IPS-NIHi11 (cell line): Measurements from ENCODE around the gene ZNF285.
"Not testable (repeated sequence)": the region's sequence is repeated elsewhere in the genome, so short reads cannot be mapped to it uniquely, and the experiment has no call there.

Source experiments
- DNase-seq: peaks from one replicate; pipeline ENCODE4 v3.0.0; 2012; ENCODE audit warnings: mixed read lengths, low spot score

Gene ZNF285

GRCh38 chr19:44401139-44402115 lies at the start of gene ZNF285:
Gene ZNF285, minus strand, starts transcription at chr19:44401608. Its CDS starts 4,395 bp downstream, at chr19:44397213.
- peak; percentile 97 for DNase-seq

DNA sequence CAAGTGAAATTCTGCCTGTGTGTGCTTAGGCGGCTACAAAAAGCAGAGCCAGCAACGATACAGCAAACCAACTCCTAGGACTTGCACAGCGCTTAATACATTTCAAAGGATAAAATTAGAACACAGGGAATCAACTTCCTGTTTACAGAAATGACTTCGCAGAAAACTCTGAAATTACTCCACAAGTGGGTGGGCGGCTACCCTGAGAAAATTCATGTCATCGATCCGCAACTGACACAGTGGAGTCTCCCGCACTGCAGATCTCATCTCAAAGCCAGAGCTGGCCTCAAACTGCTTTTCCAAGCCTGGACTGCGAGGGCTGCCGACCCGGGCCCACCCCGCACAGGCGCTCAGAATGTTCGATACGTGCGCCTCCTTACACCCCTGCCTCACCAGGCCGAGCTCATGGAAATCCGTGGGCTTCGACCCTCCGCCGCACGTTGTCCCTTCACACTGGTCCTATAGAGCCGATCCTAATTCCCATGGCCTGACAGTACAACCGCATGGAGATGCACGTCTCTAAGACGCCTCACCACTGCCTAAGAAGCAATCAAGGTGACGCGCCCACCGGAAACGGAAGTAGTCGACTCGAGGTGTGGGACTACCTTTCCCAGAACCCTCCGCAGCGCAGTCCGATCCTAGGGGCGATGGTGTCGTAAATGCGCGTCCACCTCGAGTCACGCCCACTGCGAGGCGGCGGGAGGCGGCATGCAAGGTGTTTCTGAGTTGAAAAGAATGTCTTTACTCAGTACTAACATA lies 46.7 kb upstream of the ZNF285 start, which contains the start of gene ZNF229:
Gene ZNF229 (minus strand): TSS at position 557 of the 759 bp plus-strand sequence. CDS start 5,625 bp downstream, outside the sequence.
- DNase-seq: peak; percentile 87

DNA sequence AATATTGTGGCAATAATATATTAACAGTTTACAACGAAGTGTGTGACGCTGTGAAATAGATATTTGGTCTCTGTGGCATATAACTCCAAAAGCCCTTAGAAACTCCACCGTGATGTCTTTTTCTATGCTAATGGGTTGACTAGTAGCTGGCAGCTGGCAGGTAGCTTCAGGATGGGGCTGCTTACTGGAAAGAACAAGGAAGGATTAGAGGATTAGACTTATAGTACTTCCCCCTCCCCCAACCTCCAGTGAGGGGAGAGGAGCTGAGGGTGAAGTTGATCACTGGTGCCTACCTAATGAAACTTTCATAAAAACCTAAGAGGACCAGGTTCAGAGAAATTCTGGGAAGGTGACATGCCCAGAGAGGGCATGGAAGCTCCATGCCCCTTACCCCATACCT lies 37.0 kb upstream of the ZNF285 start:
- no peak for DNase-seq

DNA sequence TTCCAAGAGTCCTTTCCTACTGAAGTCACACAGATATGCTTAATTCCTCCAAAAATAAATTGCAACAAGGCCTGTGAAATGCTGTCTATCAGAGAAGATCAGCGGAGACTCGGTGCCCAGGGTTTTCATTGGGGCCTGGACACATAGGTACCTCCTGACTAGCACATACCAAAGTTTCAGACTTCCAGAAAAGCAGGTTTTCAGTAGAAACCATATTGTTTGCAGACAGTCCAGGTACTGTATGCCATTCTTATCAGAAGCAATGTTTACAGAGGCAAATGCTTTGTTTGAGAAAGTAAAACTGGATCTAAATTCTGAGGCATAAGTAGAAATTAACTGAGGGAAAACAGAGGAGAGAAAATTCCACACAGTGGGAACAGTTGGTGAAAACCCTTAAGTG lies 34.0 kb upstream of the ZNF285 start:
- no peak for DNase-seq

GRCh38 chr19:44430956-44431355 lies 29.5 kb upstream of the ZNF285 start:
- no peak for DNase-seq

DNA sequence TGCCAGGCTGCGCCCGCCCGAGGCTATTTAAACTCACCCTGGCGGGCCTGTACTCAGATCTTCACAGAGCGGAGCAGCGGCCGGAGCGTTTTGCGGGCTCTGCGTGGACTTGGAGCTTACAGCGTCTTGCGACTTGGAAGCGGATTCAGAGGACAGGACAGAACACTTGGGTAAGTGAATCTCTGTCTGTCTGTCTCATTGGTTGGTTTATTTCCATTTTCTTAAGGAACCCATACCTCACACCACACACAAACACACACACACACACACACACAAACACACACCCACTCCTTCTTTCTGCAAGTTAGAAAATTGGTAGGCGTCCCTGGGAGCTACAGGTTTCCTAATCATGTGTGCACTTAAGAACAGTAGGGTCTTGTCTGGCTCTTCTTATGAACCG lies 14.1 kb upstream of the ZNF285 start:
- not testable (repeated sequence) for DNase-seq

- not testable (repeated sequence) for DNase-seq
Observed at GRCh38 chr19:44389268-44389667, 12.1 kb downstream of the ZNF285 start.

DNA sequence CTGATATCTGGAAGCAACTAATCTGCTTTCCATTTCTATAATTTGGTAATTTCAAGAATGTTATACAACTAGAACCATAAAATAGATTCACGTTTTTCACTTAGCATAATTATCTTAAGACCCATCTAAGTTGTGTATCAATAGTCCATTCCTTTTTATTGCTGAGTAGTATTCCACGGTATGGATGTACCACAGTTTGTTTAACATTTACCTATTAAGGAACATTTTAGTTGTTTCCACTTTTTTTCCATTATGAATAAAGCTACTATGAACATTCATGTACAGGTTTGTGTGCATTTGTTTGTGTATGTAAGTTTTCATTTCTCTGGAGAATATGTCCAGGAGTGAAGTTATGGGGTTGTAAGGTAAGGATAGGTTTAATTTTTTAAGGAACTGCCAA lies 26.6 kb downstream of the ZNF285 start:
- no peak for DNase-seq

DNA sequence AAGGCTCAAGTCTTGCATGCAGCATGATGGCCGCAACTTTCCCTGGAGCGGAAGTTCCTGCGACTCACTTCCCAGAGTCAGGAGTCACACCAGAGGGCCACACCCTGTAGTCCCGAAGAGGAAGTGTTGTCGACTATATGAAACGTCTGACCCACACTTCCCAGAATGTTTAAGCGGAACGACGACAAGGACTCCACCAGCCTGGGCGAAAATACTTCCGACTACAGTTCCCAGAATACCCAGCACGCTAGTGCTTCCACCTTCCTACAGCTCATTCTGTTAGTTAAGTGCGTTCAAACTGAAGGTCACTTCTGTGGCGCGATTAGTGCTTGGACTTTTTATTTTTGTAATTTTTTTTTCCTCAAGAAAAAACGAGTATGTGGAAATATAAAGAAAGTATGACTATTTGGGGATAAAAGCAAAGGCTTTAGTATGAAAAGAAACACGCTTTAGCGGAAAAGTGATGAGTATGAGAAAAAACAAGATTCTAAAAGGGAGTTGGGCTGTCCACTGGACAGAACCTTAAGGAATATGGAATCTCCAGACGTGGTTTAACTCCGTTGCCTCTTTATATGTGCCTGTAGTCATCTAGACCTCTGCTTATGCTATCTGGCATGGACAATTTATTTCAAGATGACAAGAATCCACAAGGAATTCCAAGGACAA lies 29.5 kb downstream of the ZNF285 start:
- DNase-seq: no peak

GRCh38 chr19:44367024-44367423 lies 34.4 kb downstream of the ZNF285 start:
- DNase-seq: no peak

DNA sequence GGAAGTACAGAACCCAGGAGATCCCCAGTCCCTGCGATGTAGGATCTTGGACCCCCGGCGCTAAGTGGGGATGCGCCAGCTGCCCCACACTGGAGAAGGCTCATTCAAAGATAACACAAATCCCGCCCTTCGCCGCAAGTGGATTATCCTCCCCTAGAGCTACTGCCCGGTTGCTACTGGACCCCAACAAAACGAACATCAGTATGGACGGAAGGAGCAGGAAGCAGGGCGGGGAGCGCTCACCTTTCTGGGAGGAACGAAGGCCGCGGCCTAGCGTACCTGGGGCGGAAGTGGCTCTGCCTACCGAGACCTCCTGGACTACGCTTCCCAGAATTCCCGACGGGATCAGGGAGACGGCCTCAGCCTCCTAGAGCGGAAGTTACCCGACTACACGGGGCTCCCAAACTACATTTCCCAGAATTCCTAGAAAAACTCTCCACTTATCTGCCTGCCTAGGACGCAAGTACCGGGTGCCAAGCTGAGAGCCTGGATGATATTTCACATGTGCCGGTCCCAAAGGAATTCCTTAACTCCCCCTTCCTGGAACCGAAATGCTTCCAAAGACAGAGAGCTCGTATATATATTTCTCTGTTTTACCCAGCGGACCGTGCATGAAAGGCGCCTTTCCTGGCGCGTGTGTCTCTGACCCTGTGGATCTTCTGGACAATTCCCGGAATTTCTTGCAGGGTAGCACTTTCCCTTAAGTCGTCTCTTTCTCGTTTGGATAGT lies 44.9 kb downstream of the ZNF285 start, which contains the start of gene ZNF112:
Gene ZNF112 (minus strand): TSS at position 298 of the 729 bp plus-strand sequence. CDS start 16,141 bp downstream, outside the sequence.
- DNase-seq: peak; percentile 81

DNA sequence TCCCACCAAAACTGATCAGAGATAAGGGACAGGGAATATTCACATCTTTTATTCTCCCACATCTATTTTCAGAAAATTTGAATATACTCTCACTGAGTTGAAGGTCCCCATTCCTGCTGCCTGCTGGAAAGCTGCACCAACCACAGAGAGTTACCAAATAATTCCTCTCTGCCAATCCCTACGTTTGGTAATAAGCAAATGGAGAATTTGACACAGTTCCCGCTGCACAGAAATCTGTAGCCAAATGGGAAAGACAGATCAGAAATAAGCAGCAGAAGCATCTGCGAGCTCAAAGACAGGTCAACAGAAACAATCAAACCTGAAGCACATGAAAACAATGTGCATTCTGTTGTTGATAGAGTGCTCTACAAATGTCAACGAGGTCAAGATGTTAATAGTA lies 54.9 kb downstream of the ZNF285 start:
- DNase-seq: no peak

DNA sequence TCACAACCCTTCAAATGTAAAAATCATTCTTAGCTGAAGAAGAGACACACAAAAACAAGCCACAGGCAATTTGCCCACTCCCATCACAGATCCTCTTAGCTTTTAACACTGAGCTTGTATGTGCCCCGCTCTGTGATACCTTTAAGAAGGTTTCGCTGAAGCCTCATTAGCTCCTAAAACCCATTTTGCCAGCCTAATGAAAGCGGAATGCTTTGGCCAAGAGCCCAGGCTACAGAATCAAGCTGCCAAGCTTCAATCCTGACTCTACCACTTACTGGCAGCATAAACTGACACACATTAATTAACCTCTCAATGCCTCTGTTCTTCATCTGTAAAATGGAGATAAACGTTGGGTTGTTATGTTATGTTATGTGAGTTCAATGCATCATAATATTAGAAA lies 55.4 kb downstream of the ZNF285 start:
- no peak for DNase-seq

DNA sequence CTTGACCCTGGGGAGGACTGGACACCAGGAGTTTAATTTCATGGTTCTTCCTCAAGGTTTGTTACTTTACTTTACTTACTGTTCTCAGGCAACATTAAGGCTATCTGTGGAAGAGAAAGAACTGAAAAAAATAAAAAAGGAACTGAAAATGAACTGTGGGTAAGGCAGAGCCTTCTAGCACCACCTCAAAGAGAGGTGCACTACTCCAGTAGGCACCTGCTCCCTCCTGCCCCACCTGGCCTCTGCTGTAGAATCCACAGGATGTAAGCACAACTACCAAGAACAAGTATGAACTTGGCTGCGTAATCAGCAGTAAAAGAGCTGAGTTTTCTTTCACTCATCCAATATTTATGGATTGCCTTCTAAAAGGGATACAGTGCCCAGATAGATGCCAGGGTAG lies 57.2 kb downstream of the ZNF285 start:
- DNase-seq: no peak

DNA sequence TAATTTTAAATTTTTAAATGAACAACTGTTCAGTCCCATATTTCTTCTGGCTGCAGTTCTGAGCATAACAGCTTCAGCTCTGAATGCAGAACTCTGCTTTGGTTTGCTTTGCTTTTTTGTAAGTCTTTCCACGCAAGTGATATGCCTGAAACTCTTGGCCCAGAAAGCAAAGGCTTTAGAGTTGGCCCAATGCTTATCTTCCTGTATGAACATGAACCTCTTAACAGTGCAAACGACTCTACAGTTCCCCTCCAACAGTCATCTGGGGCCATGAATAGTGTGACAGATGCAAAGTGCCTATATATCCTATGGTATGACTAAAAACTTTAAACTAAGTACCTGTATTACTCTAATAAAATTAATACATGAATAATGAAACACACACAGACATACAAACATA lies 59.6 kb downstream of the ZNF285 start:
- no peak for DNase-seq

- DNase-seq: not testable (repeated sequence)
Observed at GRCh38 chr19:44334639-44335038, 66.8 kb downstream of the ZNF285 start.
